GM13976 (cell line): Measurements from ENCODE around the gene ABL2.
"Not testable (repeated sequence)": the region's sequence is repeated elsewhere in the genome, so short reads cannot be mapped to it uniquely, and the experiment has no call there.

Source experiments
- DNase-seq: peaks from one replicate; pipeline ENCODE4 v3.0.0; 2012; ENCODE audit warnings: low spot score
- CTCF ChIP-seq: IDR thresholded peaks from 2 replicates; pipeline ENCODE4 v1.5.1; 2012; ENCODE audit warnings: borderline replicate concordance, mild to moderate bottlenecking; ENCODE audit not compliant: insufficient read depth; ENCODE audit errors: extremely low read depth, missing control alignments, control extremely low read depth
- in situ Hi-C: fragments of 300-500 bp; cut with MboI; formaldehyde crosslinking; loops from one replicate; pipeline ENCODE4 v1.12.0; 2022; ENCODE audit warnings: low sequenced_read_pairs, mixed read lengths, inconsistent platforms; ENCODE audit not compliant: unreplicated experiment

Gene ABL2

GRCh38 chr1:179229214-179230140, at the start of gene ABL2:
ABL2 (minus strand) TSS chr1:179229677; CDS start chr1:179229397, 280 bp downstream.
- TF ChIP-seq CTCF: no peak

GRCh38 chr1:179278920-179279319, 49.4 kb upstream of the ABL2 start:
- no peak for TF ChIP-seq CTCF
- no peak for DNase-seq
- in situ Hi-C loops: no loop called here

More at GRCh38 chr1:179229214-179230140, at the start of gene ABL2:
- in situ Hi-C loops: no loop called here
- peak; percentile 82 for DNase-seq

- in situ Hi-C loops, DNase-seq: not testable (repeated sequence)
Measured at GRCh38 chr1:179274424-179274823, 44.9 kb upstream of the ABL2 start.

- in situ Hi-C loops: no loop called here
Measured at GRCh38 chr1:179269071-179269470, 39.6 kb upstream of the ABL2 start.

GRCh38 chr1:179264507-179264906, 35.0 kb upstream of the ABL2 start:
- no peak for DNase-seq
- in situ Hi-C loops: no loop called here
- no peak for TF ChIP-seq CTCF

More at GRCh38 chr1:179269071-179269470, 39.6 kb upstream of the ABL2 start:
- TF ChIP-seq CTCF: no peak
- DNase-seq: no peak

GRCh38 chr1:179263121-179263520, 33.6 kb upstream of the ABL2 start:
- in situ Hi-C loops: no loop called here
- no peak for DNase-seq
- TF ChIP-seq CTCF: no peak

- in situ Hi-C loops: no loop called here
- no peak for DNase-seq
- TF ChIP-seq CTCF: no peak
Measured at GRCh38 chr1:179262183-179262582, 32.7 kb upstream of the ABL2 start.
